Stimulated activated CD8-positive, alpha-beta memory T cell treated with anti-CD3 and anti-CD28 coated beads, Interleukin-15, amount 100 ng/mL, for 1 hour (primary cell): ENCODE measurements around the gene SOX10.

Experiments
- DNase-seq: peaks from one replicate; pipeline ENCODE4 v3.0.0-alpha.2; 2020; ENCODE audit warnings: low read depth

Gene SOX10

GRCh38 chr22:37930270-37930951 lies 53.9 kb downstream of the SOX10 start:
- DNase-seq = no peak

GRCh38 chr22:37929390-37929789 lies 55.0 kb downstream of the SOX10 start:
- DNase-seq = no peak

GRCh38 chr22:37927637-37927936 lies 56.8 kb downstream of the SOX10 start:
- no peak for DNase-seq

GRCh38 chr22:37926771-37927636 lies 57.4 kb downstream of the SOX10 start:
- DNase-seq = no peak

GRCh38 chr22:37926358-37926757 lies 58.0 kb downstream of the SOX10 start:
- no peak for DNase-seq

GRCh38 chr22:37925767-37926166 lies 58.6 kb downstream of the SOX10 start:
- DNase-seq = no peak

GRCh38 chr22:37925330-37925729 lies 59.0 kb downstream of the SOX10 start:
- DNase-seq = no peak

GRCh38 chr22:37924386-37925065 lies 59.8 kb downstream of the SOX10 start:
- no peak for DNase-seq

GRCh38 chr22:37923927-37924326 lies 60.4 kb downstream of the SOX10 start:
- DNase-seq = no peak
